T-helper 1 cell (primary cell): ENCODE measurements around the gene BRAT1.
"Not testable (repeated sequence)": the region's sequence is repeated elsewhere in the genome, so short reads cannot be mapped to it uniquely, and the experiment has no call there.

Source experiments
- DNase-seq, 5 donors: peaks; one replicate each; pipeline ENCODE4 v3.0.0-alpha.2; 2012 to 2020

The BRAT1 gene

GRCh38 chr7:2583798-2584580 lies 28.7 kb upstream of the BRAT1 start:
- no peak for DNase-seq

DNA sequence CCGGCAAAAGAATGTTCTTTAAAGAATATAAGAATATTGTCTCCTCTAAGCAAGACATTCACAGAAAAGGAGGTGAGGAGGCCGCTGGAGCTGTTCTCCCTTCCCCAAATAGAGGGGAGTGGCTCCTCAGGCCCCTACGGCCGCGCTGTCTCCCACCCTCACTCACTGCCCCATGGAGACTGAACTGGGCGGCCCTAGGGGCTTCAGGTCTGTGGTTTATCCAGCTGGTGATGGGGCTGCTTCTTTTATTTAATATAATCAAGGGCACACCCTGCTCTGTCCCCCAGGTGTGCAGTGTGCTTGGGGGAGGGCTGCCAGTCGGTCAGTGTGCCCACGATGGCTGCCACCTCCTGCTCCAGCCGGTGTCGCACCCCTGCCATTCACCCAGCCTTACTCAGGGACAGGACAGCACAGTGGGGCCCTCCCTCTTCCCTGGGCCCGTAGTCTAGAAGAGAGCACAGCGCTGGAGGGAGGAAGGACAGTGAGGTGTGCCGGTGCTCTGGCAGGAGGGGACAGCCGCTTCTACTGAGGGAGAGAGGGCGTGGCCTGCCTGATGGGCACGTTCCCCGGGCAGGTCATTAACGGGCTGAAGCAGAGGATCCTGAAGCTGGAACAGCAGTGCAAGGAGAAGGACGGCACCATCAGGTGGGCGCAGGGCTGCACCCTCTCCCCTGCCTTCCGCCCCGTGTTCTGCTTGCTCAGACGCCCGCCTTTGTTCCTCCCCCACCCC lies 26.8 kb upstream of the BRAT1 start:
- DNase-seq: no peak

DNA sequence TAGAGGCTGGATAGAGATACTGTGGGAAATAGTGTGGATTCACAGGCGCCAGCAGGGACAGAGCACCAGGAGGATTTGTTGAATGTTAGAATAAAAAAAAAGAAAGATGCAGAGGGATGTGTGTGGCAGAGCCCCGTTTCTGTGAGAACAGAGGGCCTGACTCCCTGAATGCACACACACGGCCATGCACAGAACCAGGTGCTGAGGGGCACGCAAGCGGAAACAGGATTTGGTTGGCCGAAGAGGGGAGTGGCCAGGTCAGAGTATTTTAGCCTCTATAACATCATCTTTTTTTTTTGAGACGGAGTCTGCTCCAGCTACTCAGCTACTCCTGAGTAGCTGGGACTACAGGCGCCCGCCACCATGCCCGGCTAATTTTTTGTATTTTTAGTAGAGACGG lies 25.3 kb upstream of the BRAT1 start:
- no peak for DNase-seq

DNA sequence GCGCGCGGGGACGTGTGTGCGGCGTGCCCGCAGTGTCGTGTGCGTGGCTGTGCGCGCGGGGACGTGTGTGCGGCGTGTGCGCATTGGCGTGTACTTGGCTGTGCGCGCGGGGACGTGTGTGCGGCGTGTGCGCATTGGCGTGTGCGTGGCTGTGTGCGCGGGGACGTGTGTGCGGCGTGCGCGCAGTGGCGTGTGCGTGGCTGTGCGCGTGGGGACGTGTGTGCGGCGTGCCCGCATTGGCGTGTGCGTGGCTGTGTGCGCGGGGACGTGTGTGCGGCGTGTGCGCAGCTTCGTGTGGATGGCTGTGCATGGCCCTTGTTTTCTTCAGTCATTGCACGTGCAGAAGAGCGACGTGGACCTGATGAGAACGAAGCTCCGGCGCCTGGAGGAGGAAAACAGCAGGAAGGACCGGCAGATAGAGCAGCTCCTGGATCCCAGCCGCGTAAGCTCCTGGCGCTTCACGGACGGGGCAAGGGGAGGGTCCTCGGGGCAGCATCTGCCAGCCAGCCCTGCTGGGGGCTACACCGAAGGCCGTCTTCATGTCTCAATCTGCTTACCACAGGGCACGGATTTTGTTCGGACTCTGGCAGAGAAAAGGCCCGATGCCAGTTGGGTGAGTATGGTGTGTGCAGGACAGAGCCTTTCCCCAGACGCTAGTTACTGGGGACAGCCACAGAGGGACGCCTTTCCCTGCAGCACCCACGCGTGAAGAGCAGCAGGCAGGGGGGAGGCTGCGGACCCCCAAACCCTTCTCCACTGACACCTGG lies 22.8 kb upstream of the BRAT1 start:
- DNase-seq: no peak

- no peak for DNase-seq
Observed at GRCh38 chr7:2576742-2577491, 21.6 kb upstream of the BRAT1 start.

DNA sequence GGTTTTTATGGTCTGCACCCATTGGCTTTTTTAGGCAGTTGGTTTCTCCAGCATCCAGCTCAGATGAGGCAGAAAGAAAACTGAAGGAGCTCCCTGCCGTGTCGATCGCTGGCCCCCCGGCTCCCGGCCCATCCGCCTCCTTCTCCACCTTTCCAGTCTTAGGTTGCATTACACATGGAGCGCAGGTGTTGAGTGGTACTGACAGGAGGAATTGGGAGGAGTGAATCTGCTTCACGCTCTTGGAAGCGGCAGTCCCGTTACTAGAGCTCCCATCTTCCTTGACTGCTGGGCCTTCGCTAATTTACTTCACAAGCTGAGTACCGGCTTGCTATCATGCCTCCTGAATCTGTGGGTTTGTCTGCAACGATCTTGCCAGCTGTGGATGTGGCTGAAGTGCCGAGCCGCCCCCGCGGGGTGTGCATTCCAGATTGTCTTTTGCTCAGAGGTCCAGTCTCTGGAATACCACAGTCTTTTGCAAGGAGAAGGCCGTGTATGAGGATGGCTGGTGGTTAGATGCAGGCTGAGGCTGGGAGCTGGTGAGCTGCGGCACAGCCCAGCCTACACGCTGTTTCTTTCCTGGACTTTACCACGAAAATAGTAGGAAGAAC lies 20.5 kb upstream of the BRAT1 start:
- no peak for DNase-seq

GRCh38 chr7:2575046-2575732 lies 19.9 kb upstream of the BRAT1 start:
- DNase-seq: no peak

GRCh38 chr7:2573761-2574160 lies 18.4 kb upstream of the BRAT1 start:
- DNase-seq: no peak

- DNase-seq: no peak
Observed at GRCh38 chr7:2572101-2572842, 16.9 kb upstream of the BRAT1 start.

DNA sequence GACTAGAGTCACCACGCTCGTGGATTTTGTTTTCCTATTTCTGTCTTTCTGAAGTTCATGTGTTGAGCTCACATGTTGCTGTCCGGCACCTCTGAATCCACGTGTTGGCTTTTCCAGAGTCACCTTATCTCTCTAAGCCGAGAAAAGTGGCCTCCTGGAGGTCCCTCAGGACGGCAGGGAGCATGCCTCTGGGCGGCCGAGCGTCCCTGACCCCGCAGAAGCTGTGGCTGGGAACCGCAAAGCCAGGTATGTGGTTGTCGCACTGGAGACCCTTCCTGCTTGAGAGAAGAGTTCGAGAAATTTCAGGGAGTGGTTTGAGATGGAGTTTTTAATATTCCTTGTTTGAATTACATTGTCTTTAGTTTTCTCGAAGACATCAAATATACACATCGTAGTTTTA lies 16.1 kb upstream of the BRAT1 start:
- no peak for DNase-seq

DNA sequence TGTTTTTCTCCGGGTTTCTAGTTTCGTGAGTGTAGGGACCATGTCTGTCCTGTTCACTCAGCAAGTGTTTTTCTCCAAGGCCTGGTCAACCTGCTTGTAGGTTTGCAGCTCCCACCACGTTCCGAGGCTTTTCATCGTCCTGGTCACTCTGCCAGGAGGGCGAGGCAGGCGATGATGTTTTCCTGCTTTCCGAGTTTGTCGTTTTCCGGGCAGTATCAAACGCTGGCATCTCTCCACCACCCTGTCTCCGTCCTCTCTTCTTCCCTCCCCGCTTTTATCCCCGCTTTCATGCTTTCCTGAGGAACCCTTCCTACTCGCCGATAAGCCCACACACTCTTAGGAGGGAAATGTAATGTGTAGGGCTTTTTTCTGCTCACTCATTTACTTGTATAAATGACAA lies 14.7 kb upstream of the BRAT1 start:
- DNase-seq: no peak

- no peak for DNase-seq
Observed at GRCh38 chr7:2569421-2569820, 14.1 kb upstream of the BRAT1 start.

- no peak for DNase-seq
Observed at GRCh38 chr7:2568521-2569223, 13.3 kb upstream of the BRAT1 start.

GRCh38 chr7:2567679-2568278 lies 12.5 kb upstream of the BRAT1 start:
- DNase-seq: no peak

DNA sequence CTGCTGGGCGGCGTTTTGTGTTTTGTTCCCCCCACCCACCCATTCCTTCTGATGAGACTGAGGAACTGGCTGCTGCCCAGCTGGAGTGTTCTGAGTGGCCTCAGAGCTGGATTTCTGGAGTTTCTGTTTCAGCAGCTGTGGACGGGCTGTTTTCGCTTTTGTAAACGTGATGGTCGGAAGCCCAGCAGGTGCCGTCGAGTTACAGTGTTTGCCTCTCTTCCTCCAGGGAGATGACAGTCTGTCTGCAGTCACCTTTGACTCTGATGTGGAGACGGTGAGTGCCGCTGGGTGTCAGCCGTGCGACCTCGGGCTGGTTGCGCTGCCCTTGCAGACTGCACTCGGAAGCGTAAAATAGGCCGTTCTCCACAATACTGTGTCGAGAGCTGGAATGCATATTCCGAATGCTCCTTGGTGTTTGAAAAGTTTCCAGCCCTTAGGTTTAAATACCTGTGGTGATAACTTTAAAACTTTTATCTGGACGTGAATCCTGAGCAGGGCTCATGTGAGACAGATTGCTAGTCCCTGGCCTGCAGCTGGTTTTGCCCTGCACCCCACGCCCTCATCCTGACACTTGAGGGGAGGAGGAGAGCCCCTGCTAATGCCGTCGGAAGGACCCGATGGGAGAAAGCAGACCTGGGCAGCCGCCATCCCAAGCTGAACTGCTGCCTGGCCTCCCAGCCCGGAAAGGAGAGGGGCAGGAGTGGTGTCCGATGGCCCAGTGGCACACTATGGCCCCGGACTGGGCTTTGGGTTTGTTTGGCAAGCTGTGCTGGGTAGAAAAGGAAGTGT lies 11.8 kb upstream of the BRAT1 start:
- DNase-seq: peak in 1 of 5 donors; percentile 43

DNA sequence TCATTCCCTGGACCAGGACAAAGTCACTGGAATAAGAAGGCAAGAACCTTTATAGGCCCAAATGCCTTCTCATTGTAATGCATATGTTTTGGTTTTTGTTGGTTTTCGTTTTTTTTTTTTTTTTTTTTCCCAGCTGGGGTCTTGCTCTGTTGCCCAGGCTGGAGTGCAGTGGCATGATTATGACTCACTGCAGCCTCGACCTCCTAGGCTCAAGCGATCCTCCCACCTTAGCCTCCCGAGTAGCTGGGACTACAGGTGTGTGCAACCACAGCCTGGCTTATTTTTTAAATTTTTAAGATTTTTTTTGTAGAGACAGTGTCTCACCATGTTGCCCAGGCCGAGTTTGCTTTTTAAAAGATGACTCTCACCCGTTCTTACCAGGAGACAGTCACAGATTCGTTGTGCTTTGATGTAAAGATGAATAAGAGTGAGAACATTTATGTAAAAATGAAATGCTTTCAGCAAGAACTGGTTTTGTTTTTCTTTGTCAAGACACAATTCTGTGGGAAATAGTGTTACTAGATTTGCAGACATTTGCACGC lies 11.1 kb upstream of the BRAT1 start:
- no peak for DNase-seq

DNA sequence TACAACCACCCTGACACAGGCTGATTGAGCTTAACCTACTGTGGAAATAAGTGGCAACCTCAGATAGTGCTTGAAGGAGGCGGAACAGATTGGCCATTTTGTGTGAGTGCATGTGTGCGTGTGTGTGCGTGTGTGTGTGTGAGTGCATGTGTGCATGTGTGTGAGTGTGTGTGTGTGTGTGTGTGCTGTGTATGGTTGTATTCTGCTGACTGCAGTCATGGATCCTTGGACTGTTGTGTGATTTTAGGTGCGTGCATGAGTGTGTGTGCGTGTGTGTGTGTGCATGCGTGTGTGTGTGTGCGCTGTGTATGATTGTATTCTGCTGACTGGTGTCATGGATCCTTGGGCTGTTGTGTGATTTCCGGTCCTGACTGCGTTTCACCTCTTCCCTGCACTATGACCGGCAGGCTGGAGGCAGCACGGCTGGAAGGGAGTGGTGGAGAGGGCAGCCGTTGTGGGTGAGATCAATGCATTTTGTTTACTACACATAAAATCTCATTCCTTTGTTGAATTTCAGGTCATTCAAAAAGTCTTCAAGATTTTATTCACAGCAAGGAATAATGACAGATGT lies 9.7 kb upstream of the BRAT1 start:
- no peak for DNase-seq

GRCh38 chr7:2563955-2564354 lies 8.6 kb upstream of the BRAT1 start:
- DNase-seq: not testable (repeated sequence)
